Glutamatergic neuron (in vitro differentiated cells): ENCODE measurements around the gene SCMH1. TPM values are rescaled to one million over a fixed set of nuclear protein-coding genes. Genes with fewer than 3 reads are reported as not detected.

ENCODE experiments used
- DNase-seq: peaks from one replicate; pipeline ENCODE4 v3.0.0; 2022
- H3K27ac Mint-ChIP-seq: one replicate; pipeline ENCODE4 v1.8.0; 2020; ENCODE audit warnings: mild to moderate bottlenecking, mixed read lengths, inconsistent platforms; ENCODE audit not compliant: unreplicated experiment
- H3K27me3 Mint-ChIP-seq: one replicate; pipeline ENCODE4 v1.8.0; 2020; ENCODE audit warnings: mild to moderate bottlenecking, moderate library complexity, mixed read lengths, inconsistent platforms; ENCODE audit not compliant: unreplicated experiment
- H3K36me3 Mint-ChIP-seq: one replicate; pipeline ENCODE4 v1.8.0; 2020; ENCODE audit warnings: mild to moderate bottlenecking, mixed read lengths, inconsistent platforms; ENCODE audit not compliant: unreplicated experiment
- H3K4me1 Mint-ChIP-seq: one replicate; pipeline ENCODE4 v1.8.0; 2020; ENCODE audit warnings: mild to moderate bottlenecking, low read depth, mixed read lengths, inconsistent platforms; ENCODE audit not compliant: unreplicated experiment
- H3K4me3 Mint-ChIP-seq: one replicate; pipeline ENCODE4 v1.8.0; 2020; ENCODE audit warnings: mild to moderate bottlenecking, mixed read lengths, inconsistent platforms; ENCODE audit not compliant: unreplicated experiment
- H3K9me3 Mint-ChIP-seq: one replicate; pipeline ENCODE4 v1.8.0; 2020; ENCODE audit warnings: mild to moderate bottlenecking, moderate library complexity, mixed read lengths, inconsistent platforms; ENCODE audit not compliant: unreplicated experiment
- CTCF ChIP-seq: fragments of 200-600 bp; sonication (generic); IDR thresholded peaks from one replicate; pipeline ENCODE4 v1.5.0; 2021; ENCODE audit not compliant: partially characterized antibody, unreplicated experiment
- total RNA-seq: library from RNA; stranded (reverse); fragmentation: NEBNext Ultra II Directional; extraction: Animal tissue kit (Norgen Biotek cat#: 25700); gene quantifications from one replicate; pipeline ENCODE4 v1.2.1, GENCODE V29; 2021; ENCODE audit not compliant: unreplicated experiment

Gene SCMH1
- total RNA-seq, 1 donor from 2014 or later, result 17.8 TPM

- peaks cover 58% of the 10 kb centered on the region for H3K4me1 Mint-ChIP-seq
- no peaks in the 10 kb centered on the region for H3K36me3 Mint-ChIP-seq
- peaks cover 6% of the 10 kb centered on the region for H3K27me3 Mint-ChIP-seq
- DNase-seq, result no peak
- no peak for TF ChIP-seq CTCF
- H3K27ac Mint-ChIP-seq, result peak overlapping the region; percentile 95
- peak overlapping the region; percentile 27 for H3K4me3 Mint-ChIP-seq
- H3K9me3 Mint-ChIP-seq, result peaks cover 12% of the 10 kb centered on the region
These were observed 258.8 kb downstream of the SCMH1 start for GRCh38 chr1:40983286-40983685.

- TF ChIP-seq CTCF, result no peak
- Mint-ChIP-seq H3K4me1 (peaks cover 53% of the 10 kb centered on the region), H3K9me3 (peaks cover 12% of the 10 kb centered on the region), H3K4me3 (peak overlapping the region; percentile 99), H3K27me3 (peaks cover 6% of the 10 kb centered on the region), H3K36me3 (no peaks in the 10 kb centered on the region), H3K27ac (peak overlapping the region; percentile 59)
- DNase-seq, result no peak
These were observed 259.4 kb downstream of the SCMH1 start for GRCh38 chr1:40982721-40983120.

GRCh38 chr1:40981691-40982448 lies 260.2 kb downstream of the SCMH1 start:
- Mint-ChIP-seq H3K27ac (peak overlapping the region; percentile 59), H3K27me3 (peaks cover 7% of the 10 kb centered on the region), H3K4me3 (peak overlapping the region; percentile 99), H3K4me1 (peaks cover 45% of the 10 kb centered on the region), H3K9me3 (peaks cover 12% of the 10 kb centered on the region), H3K36me3 (peaks cover 1% of the 10 kb centered on the region)
- TF ChIP-seq CTCF, result no peak
- no peak for DNase-seq

- peaks cover 10% of the 10 kb centered on the region for H3K27me3 Mint-ChIP-seq
- peaks cover 32% of the 10 kb centered on the region for H3K4me1 Mint-ChIP-seq
- peak; percentile 31 for DNase-seq
- peaks cover 5% of the 10 kb centered on the region for H3K36me3 Mint-ChIP-seq
- H3K4me3 Mint-ChIP-seq, result peak overlapping the region; percentile 99
- H3K9me3 Mint-ChIP-seq, result peaks cover 10% of the 10 kb centered on the region
- no peak for TF ChIP-seq CTCF
- H3K27ac Mint-ChIP-seq, result peak overlapping the region; percentile 95
These were observed 261.5 kb downstream of the SCMH1 start for GRCh38 chr1:40980453-40981121.

- Mint-ChIP-seq H3K9me3 (peaks cover 10% of the 10 kb centered on the region), H3K4me3 (peak overlapping the region; percentile 99), H3K4me1 (peaks cover 27% of the 10 kb centered on the region), H3K27me3 (peaks cover 10% of the 10 kb centered on the region), H3K27ac (peak overlapping the region; percentile 95), H3K36me3 (peaks cover 5% of the 10 kb centered on the region)
- DNase-seq, result no peak
- TF ChIP-seq CTCF, result no peak
These were observed 262.0 kb downstream of the SCMH1 start for GRCh38 chr1:40980068-40980452.
